Measurements from ENCODE around the gene TGFBR3. TPM values are rescaled to one million over a fixed set of nuclear protein-coding genes. Genes with fewer than 3 reads are reported as not detected.

The TGFBR3 gene
- total RNA-seq, 2 experiments from 2014 or later, result 3.7 to 4.0 TPM

GRCh38 chr1:91900562-91900961 is 14.6 kb upstream of the TGFBR3 start:
- ChIA-PET CTCF (no interaction called here), POLR2A (no interaction called here)
- no peak for DNase-seq
- Mint-ChIP-seq H3K9me3 (ENCODE audit: insufficient read depth) (no peaks in the 10 kb centered on the region), H3K4me1 (ENCODE audit: low read depth) (peaks cover 5% of the 10 kb centered on the region), H3K4me3 (no peak overlapping the region), H3K36me3 (ENCODE audit: low read depth) (peaks cover 3% of the 10 kb centered on the region), H3K27me3 (ENCODE audit: low read depth) (peaks cover 17% of the 10 kb centered on the region), H3K27ac (no peak overlapping the region)
- no peak for ATAC-seq

- Mint-ChIP-seq H3K27me3 (ENCODE audit: low read depth) (peaks cover 27% of the 10 kb centered on the region), H3K9me3 (ENCODE audit: insufficient read depth) (no peaks in the 10 kb centered on the region), H3K4me3 (no peak overlapping the region), H3K36me3 (ENCODE audit: low read depth) (peaks cover 3% of the 10 kb centered on the region), H3K27ac (no peak overlapping the region), H3K4me1 (ENCODE audit: low read depth) (peaks cover 12% of the 10 kb centered on the region)
- DNase-seq, result no peak
- POLR2A ChIA-PET, result no interaction called here
- no peak for ATAC-seq
- CTCF ChIA-PET, result no interaction called here
Observed at GRCh38 chr1:91897016-91897415, 11.1 kb upstream of the TGFBR3 start.

DNA sequence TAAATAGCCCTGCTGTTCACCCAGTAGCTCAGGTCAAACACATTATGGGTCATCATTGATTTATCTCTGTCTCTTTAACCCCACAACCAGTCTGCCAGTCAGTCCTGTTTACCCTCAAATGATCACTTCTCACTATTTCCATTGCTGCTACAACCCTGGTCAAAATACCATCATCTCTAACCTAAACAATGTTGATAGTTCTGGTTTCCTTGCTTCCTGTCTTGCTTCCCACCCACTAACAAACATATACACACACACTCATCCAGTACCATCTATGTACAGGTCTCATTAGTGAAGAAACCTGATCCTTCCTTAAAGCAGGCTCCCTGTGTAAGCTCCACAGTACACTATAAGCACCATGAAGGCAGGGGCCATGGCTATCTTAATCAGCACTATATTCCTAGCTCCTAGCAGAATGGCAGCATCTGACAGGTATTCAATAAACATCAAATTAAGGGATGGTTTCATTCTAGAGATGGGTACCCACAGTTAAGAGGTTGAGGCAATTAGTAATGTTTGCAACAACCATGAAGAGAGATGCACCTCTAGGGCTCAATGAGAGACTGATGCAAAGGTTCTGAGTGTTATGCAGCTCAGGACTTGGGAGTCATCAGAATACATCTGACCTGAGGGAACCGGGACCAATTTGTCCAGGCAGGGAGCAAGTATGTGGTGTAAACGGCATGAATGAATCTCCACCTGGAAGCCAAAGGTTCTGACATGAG is 10.0 kb upstream of the TGFBR3 start:
- no peak for ATAC-seq
- Mint-ChIP-seq H3K4me1 (ENCODE audit: low read depth) (peaks cover 20% of the 10 kb centered on the region), H3K9me3 (ENCODE audit: insufficient read depth) (no peaks in the 10 kb centered on the region), H3K36me3 (ENCODE audit: low read depth) (peaks cover 3% of the 10 kb centered on the region), H3K27ac (no peak overlapping the region), H3K27me3 (ENCODE audit: low read depth) (peaks cover 27% of the 10 kb centered on the region), H3K4me3 (no peak overlapping the region)
- no peak for DNase-seq
- ChIA-PET POLR2A (no interaction called here), CTCF (interaction anchor here (1.1 to 1.2 kb wide), 2 partner anchors 9 to 12 kb away, joined by 3 to 5 read pairs; no protein-coding TSS in a partner anchor)

GRCh38 chr1:91894036-91894761 is 8.2 kb upstream of the TGFBR3 start:
- Mint-ChIP-seq H3K4me3 (no peak overlapping the region), H3K27ac (no peak overlapping the region), H3K27me3 (ENCODE audit: low read depth) (peaks cover 28% of the 10 kb centered on the region), H3K36me3 (ENCODE audit: low read depth) (peaks cover 3% of the 10 kb centered on the region), H3K9me3 (ENCODE audit: insufficient read depth) (no peaks in the 10 kb centered on the region), H3K4me1 (ENCODE audit: low read depth) (peaks cover 23% of the 10 kb centered on the region)
- ATAC-seq (no peak), DNase-seq (no peak)
- CTCF ChIA-PET, result no interaction called here
- POLR2A ChIA-PET, result interaction anchor here (1.1 kb wide), 1 partner anchor 9 kb away, joined by 3 read pairs; no protein-coding TSS in a partner anchor

DNA sequence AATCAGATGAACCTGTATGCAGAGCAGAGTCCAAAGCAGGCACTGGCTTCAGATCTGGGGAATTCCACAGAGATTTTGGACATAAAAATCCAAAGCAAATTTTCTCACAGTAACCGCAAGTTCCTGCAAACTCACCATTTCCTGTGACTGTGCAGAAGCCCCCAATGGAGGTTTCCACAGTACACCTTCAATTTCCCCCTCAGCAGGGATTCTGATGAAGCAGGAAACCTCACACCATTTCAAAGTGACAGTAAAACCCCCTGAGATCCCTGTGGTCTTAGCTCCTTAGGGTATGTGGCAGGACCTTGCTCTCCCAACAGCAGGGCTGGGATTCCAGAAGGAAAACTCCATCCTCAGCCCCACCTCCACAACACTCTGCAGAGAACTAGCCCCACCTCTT is 6.0 kb upstream of the TGFBR3 start:
- CTCF ChIA-PET, result interaction anchor here (1.9 kb wide), 1 partner anchor 379 kb away, joined by 3 read pairs; no protein-coding TSS in a partner anchor
- H3K27ac Mint-ChIP-seq, result no peak overlapping the region
- H3K4me3 Mint-ChIP-seq, result no peak overlapping the region
- DNase-seq (no peak), ATAC-seq (peak; percentile 39)
- no peaks in the 10 kb centered on the region for H3K9me3 Mint-ChIP-seq (ENCODE audit: insufficient read depth)
- POLR2A ChIA-PET, result interaction anchor here (0.7 kb wide), 1 partner anchor 378 kb away, joined by 6 read pairs; no protein-coding TSS in a partner anchor
- peaks cover 25% of the 10 kb centered on the region for H3K4me1 Mint-ChIP-seq (ENCODE audit: low read depth)
- peaks cover 31% of the 10 kb centered on the region for H3K27me3 Mint-ChIP-seq (ENCODE audit: low read depth)
- H3K36me3 Mint-ChIP-seq (ENCODE audit: low read depth), result peaks cover 3% of the 10 kb centered on the region

GRCh38 chr1:91891454-91891853 is 5.5 kb upstream of the TGFBR3 start:
- peaks cover 29% of the 10 kb centered on the region for H3K4me1 Mint-ChIP-seq (ENCODE audit: low read depth)
- no peak overlapping the region for H3K4me3 Mint-ChIP-seq
- H3K27me3 Mint-ChIP-seq (ENCODE audit: low read depth), result peaks cover 34% of the 10 kb centered on the region
- H3K27ac Mint-ChIP-seq, result no peak overlapping the region
- DNase-seq (no peak), ATAC-seq (no peak)
- ChIA-PET POLR2A (interaction anchor here (0.7 kb wide), 1 partner anchor 377 kb away, joined by 6 read pairs; no protein-coding TSS in a partner anchor), CTCF (interaction anchor here (1.9 kb wide), 1 partner anchor 378 kb away, joined by 3 read pairs; no protein-coding TSS in a partner anchor)
- no peaks in the 10 kb centered on the region for H3K9me3 Mint-ChIP-seq (ENCODE audit: insufficient read depth)
- peaks cover 3% of the 10 kb centered on the region for H3K36me3 Mint-ChIP-seq (ENCODE audit: low read depth)

DNA sequence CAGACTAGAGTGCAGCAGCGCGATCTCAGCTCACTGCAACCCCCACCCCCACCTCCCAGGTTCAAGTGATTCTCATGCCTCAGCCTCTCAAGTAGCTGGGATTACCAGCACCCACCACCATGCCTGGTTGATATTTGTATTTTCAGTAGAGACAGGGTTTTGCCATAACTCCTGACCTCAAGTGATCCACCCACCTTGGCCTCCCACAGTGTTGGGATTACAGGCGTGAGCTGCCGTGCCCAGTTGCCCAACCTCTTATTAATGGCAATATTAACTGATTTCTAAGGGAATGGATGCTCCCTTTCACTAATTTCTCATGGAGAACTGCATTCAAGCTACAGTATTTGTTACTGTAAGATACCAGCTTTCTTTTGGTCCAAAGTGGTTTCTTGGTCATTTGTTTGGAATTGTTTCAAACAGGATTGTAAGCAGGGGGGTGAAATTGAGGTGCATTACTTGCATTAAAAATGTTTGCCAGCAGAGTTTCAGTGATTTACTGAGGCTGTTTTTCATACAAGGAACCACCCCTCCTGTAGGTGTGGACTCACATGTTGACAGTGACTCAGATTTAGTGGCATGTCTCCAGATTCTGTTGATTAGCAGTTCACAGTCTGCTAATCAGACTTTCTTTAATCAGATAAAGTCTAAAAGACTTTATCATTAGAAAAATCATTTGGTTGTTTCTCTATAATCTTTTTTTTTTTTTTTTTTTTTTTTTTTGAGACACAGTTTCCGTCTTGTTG is 3.9 kb upstream of the TGFBR3 start:
- Mint-ChIP-seq H3K27ac (no peak overlapping the region), H3K4me3 (no peak overlapping the region), H3K27me3 (ENCODE audit: low read depth) (peaks cover 32% of the 10 kb centered on the region), H3K9me3 (ENCODE audit: insufficient read depth) (no peaks in the 10 kb centered on the region), H3K36me3 (ENCODE audit: low read depth) (no peaks in the 10 kb centered on the region), H3K4me1 (ENCODE audit: low read depth) (peaks cover 29% of the 10 kb centered on the region)
- ATAC-seq, result no peak
- CTCF ChIA-PET, result interaction anchor here (1.0 to 1.9 kb wide), 2 partner anchors 18 to 377 kb away, joined by 3 to 4 read pairs; no protein-coding TSS in a partner anchor
- POLR2A ChIA-PET, result no interaction called here
- DNase-seq, result no peak

DNA sequence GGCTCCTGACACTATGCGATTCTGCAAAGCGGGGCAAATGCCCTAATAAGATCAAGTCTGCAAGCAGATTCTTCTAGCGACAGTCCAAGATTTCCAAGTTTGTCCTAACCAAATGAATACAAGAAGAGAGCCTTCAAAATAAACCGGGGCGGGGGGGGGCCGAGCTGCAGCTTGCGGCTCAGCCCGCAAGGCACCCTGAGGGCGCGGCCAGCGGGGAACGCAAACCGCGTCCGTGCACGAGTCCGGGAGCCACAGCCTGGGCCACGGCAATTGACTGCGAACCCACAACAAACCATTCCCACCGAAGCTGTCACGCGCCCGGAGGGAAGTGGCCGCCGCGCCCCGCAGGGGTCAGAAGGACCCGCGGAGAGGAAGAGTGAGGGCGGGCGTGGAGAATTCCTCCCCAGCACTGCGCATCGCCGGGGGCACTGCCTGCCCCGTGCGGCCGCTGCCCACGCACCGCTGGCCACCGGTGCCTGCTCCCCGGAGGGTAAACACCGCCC is 687 bp downstream of the TGFBR3 start:
- H3K27ac Mint-ChIP-seq, result peak overlapping the region; percentile 31
- ChIA-PET POLR2A (interaction anchor here (1.2 kb wide), 1 partner anchor 9 kb away, joined by 3 read pairs; no protein-coding TSS in a partner anchor), CTCF (interaction anchor here (1.0 to 3.3 kb wide), 11 partner anchors 10 to 383 kb away, joined by 3 to 42 read pairs (median 3); no protein-coding TSS in a partner anchor)
- H3K4me1 Mint-ChIP-seq (ENCODE audit: low read depth), result peaks cover 32% of the 10 kb centered on the region
- peak overlapping the region; percentile 78 for H3K4me3 Mint-ChIP-seq
- peak; percentile 35 for DNase-seq
- peaks cover 3% of the 10 kb centered on the region for H3K36me3 Mint-ChIP-seq (ENCODE audit: low read depth)
- peak; percentile 35 for ATAC-seq
- peaks cover 40% of the 10 kb centered on the region for H3K27me3 Mint-ChIP-seq (ENCODE audit: low read depth)
- H3K9me3 Mint-ChIP-seq (ENCODE audit: insufficient read depth), result no peaks in the 10 kb centered on the region

- DNase-seq (peak; percentile 39), ATAC-seq (peak; percentile 40)
- Mint-ChIP-seq H3K4me1 (ENCODE audit: low read depth) (peaks cover 32% of the 10 kb centered on the region), H3K27ac (peak overlapping the region; percentile 31), H3K27me3 (ENCODE audit: low read depth) (peaks cover 36% of the 10 kb centered on the region), H3K9me3 (ENCODE audit: insufficient read depth) (no peaks in the 10 kb centered on the region), H3K36me3 (ENCODE audit: low read depth) (peaks cover 3% of the 10 kb centered on the region), H3K4me3 (peak overlapping the region; percentile 78)
- ChIA-PET CTCF (interaction anchor here (1.0 to 3.3 kb wide), 16 partner anchors 9 to 383 kb away, joined by 3 to 42 read pairs (median 4); no protein-coding TSS in a partner anchor), POLR2A (interaction anchor here (1.2 kb wide), 1 partner anchor 10 kb away, joined by 3 read pairs; no protein-coding TSS in a partner anchor)
Observed at GRCh38 chr1:91884459-91885212, 1.3 kb downstream of the TGFBR3 start.

GRCh38 chr1:91883470-91883869 is 2.5 kb downstream of the TGFBR3 start:
- ChIA-PET CTCF (interaction anchor here (0.7 to 3.3 kb wide), 14 partner anchors 9 to 378 kb away, joined by 3 to 42 read pairs (median 4); no protein-coding TSS in a partner anchor), POLR2A (no interaction called here)
- no peak for DNase-seq
- H3K4me3 Mint-ChIP-seq, result peak overlapping the region; percentile 53
- peaks cover 3% of the 10 kb centered on the region for H3K36me3 Mint-ChIP-seq (ENCODE audit: low read depth)
- H3K4me1 Mint-ChIP-seq (ENCODE audit: low read depth), result peaks cover 28% of the 10 kb centered on the region
- H3K27me3 Mint-ChIP-seq (ENCODE audit: low read depth), result peaks cover 37% of the 10 kb centered on the region
- no peak overlapping the region for H3K27ac Mint-ChIP-seq
- H3K9me3 Mint-ChIP-seq (ENCODE audit: insufficient read depth), result no peaks in the 10 kb centered on the region
- no peak for ATAC-seq

GRCh38 chr1:91881280-91881679 is 4.7 kb downstream of the TGFBR3 start:
- ATAC-seq (no peak), DNase-seq (no peak)
- Mint-ChIP-seq H3K36me3 (ENCODE audit: low read depth) (peaks cover 3% of the 10 kb centered on the region), H3K4me3 (no peak overlapping the region), H3K4me1 (ENCODE audit: low read depth) (peaks cover 39% of the 10 kb centered on the region), H3K27me3 (ENCODE audit: low read depth) (peaks cover 35% of the 10 kb centered on the region), H3K9me3 (ENCODE audit: insufficient read depth) (no peaks in the 10 kb centered on the region), H3K27ac (no peak overlapping the region)
- CTCF ChIA-PET, result no interaction called here
- POLR2A ChIA-PET, result no interaction called here
